ENCODE results near the gene FN3KRP. TPM values are rescaled to one million over a fixed set of nuclear protein-coding genes. Genes with fewer than 3 reads are reported as not detected.

Gene FN3KRP
- total and polyA plus RNA-seq, 2 of the 13 experiments (the other 11 are each of a cell fraction or from before 2014, with no cell fraction given) = 22.4 to 28.2 TPM

- TF ChIP-seq ZBTB14 (CRISPR knock-in tag; IDR thresholded peaks at IDR 0.05) (peak; percentile 67; the same call in 1 of the 2 replicates), TOE1 (CRISPR knock-in tag; IDR thresholded peaks at IDR 0.05) (peak; percentile 79; the same call in 1 of the 2 replicates), ATF4 (CRISPR knock-in tag; IDR thresholded peaks at IDR 0.05) (peak in 1 of 2 experiments; percentile 68; a peak in 2 of 4 replicates), ZNF75D (CRISPR knock-in tag; IDR thresholded peaks at IDR 0.05; ENCODE audit: borderline replicate concordance) (no peak), ZNF781 (CRISPR knock-in tag; IDR thresholded peaks at IDR 0.05; ENCODE audit: borderline replicate concordance, not compliant biosample characterization) (peak; percentile 59), ZFP36L2 (CRISPR knock-in tag; IDR thresholded peaks at IDR 0.05) (no peak), BRF2 (CRISPR knock-in tag; IDR thresholded peaks at IDR 0.05) (no peak; the same call in 1 of the 2 replicates), GTF2F1 (IDR thresholded peaks at IDR 0.05; ENCODE audit: low read length) (0 out of 2 replicates have a peak, but pooled peaks have one; percentile 15), DMAP1 (CRISPR knock-in tag; IDR thresholded peaks at IDR 0.05) (peak; percentile 73; the same call in 1 of the 2 replicates), REPIN1 (CRISPR knock-in tag; IDR thresholded peaks at IDR 0.05; ENCODE audit: borderline replicate concordance, low read depth) (peak; percentile 77; the same call in 1 of the 2 replicates), ZBED4 (CRISPR knock-in tag; IDR thresholded peaks at IDR 0.05; ENCODE audit: borderline replicate concordance) (peak; percentile 80; the same call in 1 of the 2 replicates), GATAD2A (CRISPR knock-in tag; IDR thresholded peaks at IDR 0.05) (peak; percentile 98), ZMYM3 (CRISPR knock-in tag; IDR thresholded peaks at IDR 0.05) (peak; percentile 94), TAF15 (IDR thresholded peaks at IDR 0.05; ENCODE audit: low read depth, low read length, poor library complexity, severe bottlenecking) (no peak), ZBTB10 (CRISPR knock-in tag; IDR thresholded peaks at IDR 0.05; ENCODE audit: borderline replicate concordance) (no peak; the same call in 1 of the 2 replicates), NFATC3 (CRISPR knock-in tag; IDR thresholded peaks at IDR 0.05) (no peak), ZNF576 (CRISPR knock-in tag; IDR thresholded peaks at IDR 0.05) (no peak), MED13 (CRISPR knock-in tag; IDR thresholded peaks at IDR 0.05) (no peak)
Measured at GRCh38 chr17:82740906-82741759, 24.6 kb downstream of the FN3KRP start (continued).
